Measurements from ENCODE around the gene CGN.

DNA sequence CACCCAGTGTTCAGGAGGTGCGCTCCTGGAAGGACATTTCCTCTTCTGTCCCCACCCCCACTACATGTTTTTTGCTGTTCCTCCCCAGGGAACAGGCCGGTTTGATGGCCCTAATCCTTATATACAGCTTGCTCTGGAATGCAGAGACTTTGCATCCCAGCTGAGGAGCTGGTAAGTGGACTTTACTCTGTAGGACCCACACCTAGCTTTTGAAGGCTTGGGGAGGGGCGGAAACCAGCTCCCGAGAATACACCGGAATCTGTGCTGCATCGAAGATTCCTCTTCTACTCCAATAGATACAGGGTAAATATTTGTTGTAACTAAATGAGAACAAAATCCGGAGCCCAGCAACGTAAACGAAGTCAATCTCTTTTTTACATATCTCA lies 1.2 kb upstream of the CGN start:
- TF ChIP-seq, protein P1, sequence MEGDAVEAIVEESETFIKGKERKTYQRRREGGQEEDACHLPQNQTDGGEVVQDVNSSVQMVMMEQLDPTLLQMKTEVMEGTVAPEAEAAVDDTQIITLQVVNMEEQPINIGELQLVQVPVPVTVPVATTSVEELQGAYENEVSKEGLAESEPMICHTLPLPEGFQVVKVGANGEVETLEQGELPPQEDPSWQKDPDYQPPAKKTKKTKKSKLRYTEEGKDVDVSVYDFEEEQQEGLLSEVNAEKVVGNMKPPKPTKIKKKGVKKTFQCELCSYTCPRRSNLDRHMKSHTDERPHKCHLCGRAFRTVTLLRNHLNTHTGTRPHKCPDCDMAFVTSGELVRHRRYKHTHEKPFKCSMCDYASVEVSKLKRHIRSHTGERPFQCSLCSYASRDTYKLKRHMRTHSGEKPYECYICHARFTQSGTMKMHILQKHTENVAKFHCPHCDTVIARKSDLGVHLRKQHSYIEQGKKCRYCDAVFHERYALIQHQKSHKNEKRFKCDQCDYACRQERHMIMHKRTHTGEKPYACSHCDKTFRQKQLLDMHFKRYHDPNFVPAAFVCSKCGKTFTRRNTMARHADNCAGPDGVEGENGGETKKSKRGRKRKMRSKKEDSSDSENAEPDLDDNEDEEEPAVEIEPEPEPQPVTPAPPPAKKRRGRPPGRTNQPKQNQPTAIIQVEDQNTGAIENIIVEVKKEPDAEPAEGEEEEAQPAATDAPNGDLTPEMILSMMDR (IDR thresholded peaks at IDR 0.05): no peak
- no peak for TF ChIP-seq ZFX (IDR thresholded peaks at IDR 0.05; ENCODE audit: borderline replicate concordance)
